Endothelial cell of umbilical vein (primary cell): ENCODE data around the gene DTWD2.

Experiments
- CTCF ChIP-seq, 2 donors: IDR thresholded peaks; 1 replicate in 1 of 2; 2 replicates in 1 of 2; pipeline ENCODE4 v1.5.1; 2011; ENCODE audit warnings: low read length in 2 of 2, mild to moderate bottlenecking in 2 of 2, moderate library complexity in 2 of 2, control low read depth in 1 of 2, inconsistent platforms in 1 of 2, low read depth in 1 of 2; ENCODE audit not compliant: insufficient read depth in 1 of 2; ENCODE audit errors: extremely low read depth in 1 of 2
- EZH2 ChIP-seq: IDR thresholded peaks from 2 replicates; pipeline ENCODE4 v1.6.1; 2012; ENCODE audit warnings: borderline replicate concordance, low read depth, mild to moderate bottlenecking, moderate library complexity, low read length, inconsistent platforms; ENCODE audit not compliant: severe bottlenecking
- FOS ChIP-seq: IDR thresholded peaks from 2 replicates; pipeline ENCODE4 v1.6.1; 2011; ENCODE audit warnings: mild to moderate bottlenecking, low read length, moderate library complexity, borderline replicate concordance; ENCODE audit not compliant: insufficient read depth
- JUN ChIP-seq: IDR thresholded peaks from 2 replicates; pipeline ENCODE4 v1.6.1; 2011; ENCODE audit warnings: borderline replicate concordance, low read depth; ENCODE audit not compliant: insufficient read length, insufficient read depth
- MAX ChIP-seq: IDR thresholded peaks from 2 replicates; pipeline ENCODE4 v1.6.1; 2011; ENCODE audit not compliant: insufficient read depth, insufficient read length
- MYC ChIP-seq: IDR thresholded peaks from one replicate; pipeline ENCODE4 v1.6.1; 2011; ENCODE audit warnings: mild to moderate bottlenecking, low read depth, low read length
- POLR2A ChIP-seq: IDR thresholded peaks from 2 replicates; pipeline ENCODE4 v1.6.1; 2012; ENCODE audit warnings: low read depth, mild to moderate bottlenecking, control low read depth, low read length
- POLR2AphosphoS5 ChIP-seq: IDR thresholded peaks from 2 replicates; pipeline ENCODE4 v1.6.1; 2012; ENCODE audit warnings: low read depth, mild to moderate bottlenecking, control low read depth, low read length, moderate library complexity; ENCODE audit not compliant: insufficient read depth

GRCh38 chr5:118980017-118980416 is 8.3 kb downstream of the DTWD2 start:
- TF ChIP-seq CTCF (IDR thresholded peaks at IDR 0.05; ENCODE audit: extremely low read depth in 1 of 2, insufficient read depth in 1 of 2, low read depth in 1 of 2, low read length in 2 of 2) (no peak), FOS (no peak), POLR2AphosphoS5 (no peak), POLR2A (no peak), JUN (no peak), EZH2 (no peak), MYC (no peak), MAX (no peak)
